Measurements from ENCODE around the gene TCEAL8. TPM values are rescaled to one million over a fixed set of nuclear protein-coding genes. Genes with fewer than 3 reads are reported as not detected.

TCEAL8 gene
- 10 to 100 TPM; 47.8 to 66.6 TPM for total RNA-seq

DNA sequence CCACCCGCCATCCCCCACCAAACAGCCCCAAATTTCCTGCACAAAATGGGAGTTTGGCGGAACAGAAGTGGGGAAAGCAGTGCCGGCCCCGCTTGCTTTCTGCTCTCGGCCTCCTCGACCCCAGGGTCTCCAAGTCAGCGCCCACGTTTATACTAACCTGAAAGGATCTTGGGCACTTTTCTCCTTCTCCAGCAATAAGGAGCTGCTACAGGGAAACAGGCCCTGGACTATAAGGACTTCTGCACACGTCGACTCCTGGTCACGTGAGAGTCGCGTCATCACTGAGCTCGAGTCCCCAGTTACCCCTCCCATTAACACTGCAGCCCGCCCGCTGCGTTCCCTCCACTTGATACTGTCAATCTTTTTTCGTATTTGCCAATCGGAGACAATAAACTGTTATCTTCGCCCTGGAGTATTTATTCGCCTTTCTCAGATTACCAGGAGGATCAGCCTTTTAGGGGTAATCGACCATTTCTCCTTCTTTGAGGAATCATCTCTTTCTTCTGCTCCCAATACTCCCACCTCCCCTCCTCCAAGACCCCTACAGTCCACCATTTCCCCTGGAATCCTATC is at the start of gene TCEAL8:
TCEAL8 (minus strand) TSS at position 235 of the 573 bp plus-strand sequence. CDS start 1,176 bp downstream, outside the sequence.
- Histone ChIP-seq H3K4me1 (peaks cover 0 to 10% of the 10 kb centered on the region in 2 donors), H3K27ac (peak within 1 kb of the TSS; percentile 88 to 95), H3K36me3 (no peaks in the 10 kb centered on the region), H3K27me3 (no peaks in the 10 kb centered on the region), H3K4me3 (peak within 1 kb of the TSS; percentile 58 to 61), H3K9me3 (no peaks in the 10 kb centered on the region)
- DNase-seq (ENCODE audit: low spot score), result peak; percentile 88
- TF ChIP-seq, protein P1, sequence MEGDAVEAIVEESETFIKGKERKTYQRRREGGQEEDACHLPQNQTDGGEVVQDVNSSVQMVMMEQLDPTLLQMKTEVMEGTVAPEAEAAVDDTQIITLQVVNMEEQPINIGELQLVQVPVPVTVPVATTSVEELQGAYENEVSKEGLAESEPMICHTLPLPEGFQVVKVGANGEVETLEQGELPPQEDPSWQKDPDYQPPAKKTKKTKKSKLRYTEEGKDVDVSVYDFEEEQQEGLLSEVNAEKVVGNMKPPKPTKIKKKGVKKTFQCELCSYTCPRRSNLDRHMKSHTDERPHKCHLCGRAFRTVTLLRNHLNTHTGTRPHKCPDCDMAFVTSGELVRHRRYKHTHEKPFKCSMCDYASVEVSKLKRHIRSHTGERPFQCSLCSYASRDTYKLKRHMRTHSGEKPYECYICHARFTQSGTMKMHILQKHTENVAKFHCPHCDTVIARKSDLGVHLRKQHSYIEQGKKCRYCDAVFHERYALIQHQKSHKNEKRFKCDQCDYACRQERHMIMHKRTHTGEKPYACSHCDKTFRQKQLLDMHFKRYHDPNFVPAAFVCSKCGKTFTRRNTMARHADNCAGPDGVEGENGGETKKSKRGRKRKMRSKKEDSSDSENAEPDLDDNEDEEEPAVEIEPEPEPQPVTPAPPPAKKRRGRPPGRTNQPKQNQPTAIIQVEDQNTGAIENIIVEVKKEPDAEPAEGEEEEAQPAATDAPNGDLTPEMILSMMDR (IDR thresholded peaks at IDR 0.05), result no peak

GRCh38 chrX:103304705-103305104 is 49.8 kb upstream of the TCEAL8 start:
- H3K4me1 ChIP-seq, result no peaks in the 10 kb centered on the region
- H3K4me3 ChIP-seq, result no peak overlapping the region
- H3K9me3 ChIP-seq, result no peaks in the 10 kb centered on the region
- no peaks in the 10 kb centered on the region for H3K27me3 ChIP-seq
- no peak overlapping the region for H3K27ac ChIP-seq
- no peaks in the 10 kb centered on the region for H3K36me3 ChIP-seq
- TF ChIP-seq, protein P1 (IDR thresholded peaks at IDR 0.05), result no peak
- DNase-seq (ENCODE audit: low spot score), result no peak

GRCh38 chrX:103293118-103293517 is 38.2 kb upstream of the TCEAL8 start:
- TF ChIP-seq, protein P1 (IDR thresholded peaks at IDR 0.05), result no peak
- no peak overlapping the region for H3K27ac ChIP-seq
- no peaks in the 10 kb centered on the region for H3K4me1 ChIP-seq
- DNase-seq (ENCODE audit: low spot score), result no peak
- H3K9me3 ChIP-seq, result peaks cover 0 to 18% of the 10 kb centered on the region in 2 donors
- no peaks in the 10 kb centered on the region for H3K36me3 ChIP-seq
- no peak overlapping the region for H3K4me3 ChIP-seq
- H3K27me3 ChIP-seq, result no peaks in the 10 kb centered on the region

DNA sequence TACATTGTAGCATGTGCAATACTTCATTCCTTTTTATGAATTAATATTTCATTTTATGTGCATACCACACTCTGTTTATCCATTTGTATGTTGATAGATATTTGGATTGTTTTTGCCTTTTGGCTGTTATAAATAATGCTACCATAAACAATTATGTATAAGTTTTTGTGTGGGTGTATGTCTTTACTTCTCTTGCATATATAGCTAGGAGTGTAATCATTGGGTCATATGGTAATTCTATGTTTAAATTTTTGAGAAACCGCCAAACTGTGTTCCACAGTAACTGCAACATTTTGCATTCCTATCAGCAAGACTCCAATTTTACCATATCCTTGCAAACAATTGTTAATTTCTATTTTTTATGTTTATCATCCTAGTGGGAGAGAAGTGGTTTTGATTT is 24.7 kb upstream of the TCEAL8 start:
- Histone ChIP-seq H3K27me3 (no peaks in the 10 kb centered on the region), H3K4me1 (no peaks in the 10 kb centered on the region), H3K27ac (no peak overlapping the region), H3K4me3 (no peak overlapping the region), H3K36me3 (no peaks in the 10 kb centered on the region), H3K9me3 (no peaks in the 10 kb centered on the region)
- DNase-seq (ENCODE audit: low spot score), result no peak
- TF ChIP-seq, protein P1 (IDR thresholded peaks at IDR 0.05), result no peak

DNA sequence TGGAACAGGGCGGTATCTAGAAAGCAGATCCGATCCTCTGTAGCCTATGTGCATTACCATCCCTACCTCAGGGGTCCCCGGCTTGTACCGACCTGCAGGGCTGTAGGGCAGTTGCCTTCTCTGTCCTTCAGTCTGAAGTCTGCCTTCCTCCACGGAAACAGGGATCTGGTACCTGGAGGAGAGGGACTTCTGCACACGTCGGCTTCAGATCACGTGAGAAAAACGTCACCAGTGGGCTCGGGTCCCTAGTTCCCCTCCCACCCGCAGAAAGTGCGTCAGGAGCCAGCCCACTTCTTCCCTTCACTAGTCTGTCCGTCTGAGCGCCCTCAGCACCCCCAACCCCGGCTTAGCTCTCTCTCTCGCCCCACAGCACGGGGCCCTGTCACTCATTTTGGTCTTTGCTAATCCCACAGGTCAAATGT is 21.6 kb upstream of the TCEAL8 start, which contains the start of gene TCEAL5:
TCEAL5 (minus strand) TSS at position 170 of the 422 bp plus-strand sequence. CDS start 2,187 bp downstream, outside the sequence.
- peak within 1 kb of the TSS in 1 of 2 donors; percentile 26 for H3K4me3 ChIP-seq
- H3K4me1 ChIP-seq, result no peaks in the 10 kb centered on the region
- H3K36me3 ChIP-seq, result no peaks in the 10 kb centered on the region
- no peak for DNase-seq (ENCODE audit: low spot score)
- no peak within 1 kb of the TSS for H3K27ac ChIP-seq
- no peaks in the 10 kb centered on the region for H3K27me3 ChIP-seq
- no peaks in the 10 kb centered on the region for H3K9me3 ChIP-seq
- TF ChIP-seq, protein P1 (IDR thresholded peaks at IDR 0.05), result no peak

Measured in right atrium auricular region (tissue), 2 donors.